HepG2 (cell line): ENCODE measurements around the gene ZNF485. TPM values are rescaled to one million over a fixed set of nuclear protein-coding genes. Genes with fewer than 3 reads are reported as not detected.

Experiments
- ATAC-seq: fragments of 200-7000 bp; cut with Tn5 transposase; 3 replicates; pipeline ENCODE4 v1.9.1; 2020; ENCODE audit warnings: mild to moderate bottlenecking, moderate library complexity
- BruUV-seq: library from RNA; stranded (reverse); fragments of 400-500 nt; replicated peaks from 2 replicates; lab custom pipeline; 2021; lab: Mats Ljungman, UMichigan
- CTCF ChIA-PET: fragments of 300-600 bp; formaldehyde crosslinking; extraction: SDS; loops from one replicate; lab custom pipeline; 2021; ENCODE audit warnings: low total read pairs, inconsistent platforms, low intra/inter-chr PET ratio; lab: Yijun Ruan, JAX
- POLR2A ChIA-PET: fragments of 350-600 bp; sonication (Branson Sonifier 250); formaldehyde crosslinking; loops from one replicate; lab custom pipeline; 2020; ENCODE audit warnings: antibody characterized with exemption, inconsistent platforms; lab: Yijun Ruan, JAX
- DNase-seq: peaks from one replicate; pipeline ENCODE4 v3.0.0-alpha.2; 2015; ENCODE audit warnings: low spot score
- FAIRE-seq: peaks from 3 replicates; lab custom pipeline; 2011; peaks lifted over from hg19 to GRCh38; lab: Jason Lieb, UNC
- H2AFZ ChIP-seq: one replicate; pipeline ENCODE4 v1.6.1; 2011; ENCODE audit warnings: low read length, inconsistent platforms
- H3K27ac ChIP-seq: fragments of 300-600 bp; 3 replicates; pipeline ENCODE4 v1.8.0; 2011; ENCODE audit warnings: mixed run types, mild to moderate bottlenecking, mixed read lengths, low read length, inconsistent platforms; ENCODE audit not compliant: insufficient read depth; ENCODE audit errors: extremely low read length
- H3K27me3 ChIP-seq, 2 experiments: fragments of 200-600 bp in 1 of 2; 2 replicates in 1 of 2; 3 replicates in 1 of 2; pipeline versions ENCODE4 v1.6.0 to v1.8.0; 2011; ENCODE audit warnings: low read length in 2 of 2, mild to moderate bottlenecking in 2 of 2, moderate library complexity in 2 of 2, inconsistent platforms in 1 of 2; ENCODE audit not compliant: insufficient read depth in 2 of 2, control insufficient read depth in 1 of 2
- H3K36me3 ChIP-seq, 2 experiments: fragments of 200-600 bp in 1 of 2; replicated peaks in 1 of 2; 2 replicates in 1 of 2; 3 replicates in 1 of 2; pipeline versions ENCODE4 v1.5.1 to v1.8.0; 2011; ENCODE audit warnings: low read length in 2 of 2, inconsistent platforms in 1 of 2; ENCODE audit not compliant: insufficient read depth in 2 of 2, control insufficient read depth in 1 of 2
- H3K4me1 ChIP-seq: 2 replicates; pipeline ENCODE4 v1.5.1; 2012; ENCODE audit warnings: low read length, inconsistent platforms; ENCODE audit not compliant: insufficient read depth
- H3K4me2 ChIP-seq: 2 replicates; pipeline ENCODE4 v1.6.0; 2011; ENCODE audit warnings: low read depth, low read length, inconsistent platforms
- H3K4me3 ChIP-seq, 3 experiments: fragments of 200-600 bp in 1 of 3; sonication (generic), shearing (Covaris generic) in 1 of 3; replicated peaks in 1 of 3; 2 replicates each; pipeline ENCODE4 v1.5.1; 2011 to 2016; ENCODE audit warnings: low read length in 3 of 3, inconsistent platforms in 2 of 3, low read depth in 2 of 3, mild to moderate bottlenecking in 2 of 3, control low read depth in 1 of 3, mixed read lengths in 1 of 3; ENCODE audit not compliant: insufficient read depth in 1 of 3
- H3K79me2 ChIP-seq: one replicate; pipeline ENCODE4 v1.6.1; 2011; ENCODE audit warnings: low read length, inconsistent platforms; ENCODE audit not compliant: insufficient read depth
- H3K9ac ChIP-seq: 2 replicates; pipeline ENCODE4 v1.6.0; 2011; ENCODE audit warnings: mild to moderate bottlenecking, low read depth, low read length, inconsistent platforms; ENCODE audit not compliant: insufficient read depth
- H3K9me3 ChIP-seq: 2 replicates; pipeline ENCODE4 v1.5.1; 2012; ENCODE audit warnings: mild to moderate bottlenecking, low read length
- H4K20me1 ChIP-seq: 2 replicates; pipeline ENCODE4 v1.6.0; 2011; ENCODE audit warnings: inconsistent platforms, mild to moderate bottlenecking, low read length, moderate library complexity; ENCODE audit not compliant: insufficient read depth
- ATRX ChIP-seq: sonication (generic); formaldehyde crosslinking; IDR thresholded peaks from 2 replicates; pipeline ENCODE4 v1.4.0; 2020; ENCODE audit warnings: missing genetic modification reagents, borderline replicate concordance
- BCL3 ChIP-seq: sonication (generic); formaldehyde crosslinking; IDR thresholded peaks from 2 replicates; pipeline ENCODE4 v1.5.1; 2020; ENCODE audit warnings: mild to moderate bottlenecking, missing genetic modification reagents, moderate library complexity
- SOX13 ChIP-seq, 3 experiments: fragments of 450-650 bp in 1 of 3; sonication (generic) in 1 of 3; formaldehyde crosslinking in 1 of 3; IDR thresholded peaks in 2 of 3; conservative IDR thresholded peaks in 1 of 3; 2 replicates each; pipeline versions ENCODE4 v1.5.0 to v1.6.1; 2016 to 2020; ENCODE audit warnings: antibody characterized with exemption in 1 of 3, mild to moderate bottlenecking in 1 of 3, missing compliant biosample characterization in 1 of 3, missing genetic modification reagents in 1 of 3, moderate library complexity in 1 of 3
- ZNF543 ChIP-seq: sonication (generic); formaldehyde crosslinking; IDR thresholded peaks from 2 replicates; pipeline ENCODE4 v1.4.0; 2020; ENCODE audit warnings: mild to moderate bottlenecking, missing genetic modification reagents
- ZNF616 ChIP-seq: sonication (generic); formaldehyde crosslinking; IDR thresholded peaks from 2 replicates; pipeline ENCODE4 v1.5.0; 2020; ENCODE audit warnings: low read depth, mild to moderate bottlenecking, missing genetic modification reagents
- ZSCAN5A ChIP-seq: sonication (generic); formaldehyde crosslinking; IDR thresholded peaks from 2 replicates; pipeline ENCODE4 v1.8.0; 2022; ENCODE audit warnings: mild to moderate bottlenecking, missing genetic modification reagents, borderline replicate concordance
- WGBS: methylation state at CpG from one replicate; pipeline ENCODE4 v1.1.6; 2017; ENCODE audit warnings: low lambda C conversion rate; 5-methylcytosine and 5-hydroxymethylcytosine counted together
- in situ Hi-C: cut with HindIII; loops from 2 replicates; pipeline ENCODE4 v1.10.0; 2017; ENCODE audit warnings: low pct_unique_long_range_greater_than_20kb; ENCODE audit not compliant: extremely low pct_ligation_motif_present
- intact Hi-C: fragments of 100-400 bp; cut with micrococcal nuclease; formaldehyde crosslinking; loops from one replicate; pipeline ENCODE4 v1.10.0; 2022; ENCODE audit not compliant: unreplicated experiment
- polyA plus RNA-seq, 8 experiments: library from polyadenylated mRNA; depleted of rRNA in 3 of 8; stranded (reverse) in 7 of 8; unstranded in 1 of 8; fragments of >200 nt; fragmentation: Illumina TruSeq in 4 of 8; extraction: Trizol in 4 of 8; gene quantifications; 2 replicates each; pipeline versions ENCODE4 v1.2.1 to v1.2.3, GENCODE V29; 2011 to 2016; ENCODE audit warnings: low read depth in 4 of 8, missing spikeins in 1 of 8, mixed read lengths in 1 of 8; ENCODE audit not compliant: insufficient read depth in 1 of 8
- total RNA-seq, 5 experiments: library from RNA; depleted of rRNA; stranded (reverse); fragments of >200 nt; fragmentation: Illumina TruSeq; extraction: Trizol; gene quantifications; 2 replicates each; pipeline ENCODE4 v1.2.3, GENCODE V29; 2016; ENCODE audit warnings: low read depth in 1 of 5
- TF ChIP-seq, protein P1 (sequence below): sonication (generic); formaldehyde crosslinking; IDR thresholded peaks from 2 replicates; pipeline ENCODE4 v1.8.1; 2022; ENCODE audit warnings: mild to moderate bottlenecking, missing genetic modification reagents

Gene ZNF485
- total and polyA plus RNA-seq, 2 of the 13 experiments (the other 11 are each of a cell fraction or from before 2014, with no cell fraction given), result 1.4 to 3.3 TPM

- Histone ChIP-seq H3K9me3 (no peaks in the 10 kb centered on the region), H4K20me1 (no peaks in the 10 kb centered on the region), H3K79me2 (no peaks in the 10 kb centered on the region), H3K9ac (no peak overlapping the region), H3K27me3 (peaks cover 3 to 8% of the 10 kb centered on the region in 2 experiments; a peak in 4 of 5 replicates), H3K27ac (no peak overlapping the region), H3K4me1 (peaks cover 22% of the 10 kb centered on the region), H3K36me3 (0 out of 5 replicates have a peak, but pooled peaks cover 0 to 4% of the 10 kb centered on the region in 2 experiments), H2AFZ (no peak overlapping the region), H3K4me2 (no peak overlapping the region), H3K4me3 (no peak overlapping the region)
- POLR2A ChIA-PET, result no interaction called here
- TF ChIP-seq ZNF616 (CRISPR knock-in tag) (no peak), ATRX (CRISPR knock-in tag) (no peak), ZNF543 (no peak), SOX13 (IDR thresholded peaks at IDR 0.05) (no peak), SOX13 (CRISPR knock-in tag; conservative IDR thresholded peaks at IDR 0.05 in 1 of 2, IDR thresholded peaks at IDR 0.05 in 1 of 2) (no peak), ZSCAN5A (CRISPR knock-in tag) (no peak), BCL3 (CRISPR knock-in tag) (no peak)
- TF ChIP-seq, protein P1, sequence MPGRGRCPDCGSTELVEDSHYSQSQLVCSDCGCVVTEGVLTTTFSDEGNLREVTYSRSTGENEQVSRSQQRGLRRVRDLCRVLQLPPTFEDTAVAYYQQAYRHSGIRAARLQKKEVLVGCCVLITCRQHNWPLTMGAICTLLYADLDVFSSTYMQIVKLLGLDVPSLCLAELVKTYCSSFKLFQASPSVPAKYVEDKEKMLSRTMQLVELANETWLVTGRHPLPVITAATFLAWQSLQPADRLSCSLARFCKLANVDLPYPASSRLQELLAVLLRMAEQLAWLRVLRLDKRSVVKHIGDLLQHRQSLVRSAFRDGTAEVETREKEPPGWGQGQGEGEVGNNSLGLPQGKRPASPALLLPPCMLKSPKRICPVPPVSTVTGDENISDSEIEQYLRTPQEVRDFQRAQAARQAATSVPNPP (CRISPR knock-in tag), result no peak
- no peak for FAIRE-seq
- no peak for DNase-seq
- WGBS, result 75% methylated on average over 4 of the region's 4 CpGs
- BruUV-seq, result no TSS peak
- intact Hi-C loops, result no loop called here
- CTCF ChIA-PET, result no interaction called here
- in situ Hi-C loops, result no loop called here
- no peak for ATAC-seq
Observed at GRCh38 chr10:43645866-43646265, 39.6 kb downstream of the ZNF485 start.
